OCI-LY7 (cell line): ENCODE results near the gene FDX2. TPM values are rescaled to one million over a fixed set of nuclear protein-coding genes. Genes with fewer than 3 reads are reported as not detected.

Source experiments
- BruUV-seq: library from RNA; stranded (reverse); fragments of 400-500 nt; replicated peaks from 2 replicates; lab custom pipeline; 2021; lab: Mats Ljungman, UMichigan
- CTCF ChIA-PET: fragments of 300-600 bp; sonication (Branson Sonifier 250); formaldehyde crosslinking; loops from one replicate; lab custom pipeline; 2022; ENCODE audit warnings: antibody characterized with exemption; ENCODE audit not compliant: unreplicated experiment; lab: Charles Lee
- POLR2A ChIA-PET: fragments of 300-600 bp; sonication (Branson Sonifier 250); formaldehyde crosslinking; loops from one replicate; lab custom pipeline; 2022; ENCODE audit warnings: antibody characterized with exemption; lab: Charles Lee
- DNase-seq: peaks from one replicate; pipeline ENCODE4 v3.0.0-alpha.2; 2015; ENCODE audit warnings: low spot score
- H2AFZ ChIP-seq: fragments of 200-600 bp; sonication (generic), shearing (Covaris generic); 2 replicates; pipeline ENCODE4 v1.6.1; 2014; ENCODE audit warnings: mild to moderate bottlenecking, antibody characterized with exemption, low read length, moderate library complexity
- H3K27ac ChIP-seq: fragments of 200-600 bp; sonication (generic); 2 replicates; pipeline ENCODE4 v1.5.1; 2014; ENCODE audit warnings: mixed run types, low read depth, mild to moderate bottlenecking, moderate library complexity, low read length, inconsistent platforms; ENCODE audit not compliant: poor library complexity, severe bottlenecking
- H3K36me3 ChIP-seq: fragments of 200-600 bp; sonication (generic); 2 replicates; pipeline ENCODE4 v1.6.1; 2014; ENCODE audit warnings: mild to moderate bottlenecking, antibody characterized with exemption, low read length, moderate library complexity, mixed read lengths; ENCODE audit not compliant: insufficient read depth
- H3K4me1 ChIP-seq: fragments of 200-600 bp; sonication (generic); 2 replicates; pipeline ENCODE4 v1.5.1; 2014; ENCODE audit warnings: mild to moderate bottlenecking, low read length; ENCODE audit not compliant: insufficient read depth, poor library complexity, severe bottlenecking
- H3K4me2 ChIP-seq: fragments of 200-600 bp; sonication (generic); 2 replicates; pipeline ENCODE4 v1.6.1; 2014; ENCODE audit warnings: mild to moderate bottlenecking, low read length
- H3K4me3 ChIP-seq: fragments of 200-600 bp; sonication (generic); 2 replicates; pipeline ENCODE4 v1.5.1; 2014; ENCODE audit warnings: mild to moderate bottlenecking, low read depth, low read length; ENCODE audit not compliant: poor library complexity, severe bottlenecking
- H3K79me2 ChIP-seq: fragments of 200-600 bp; sonication (generic); 2 replicates; pipeline ENCODE4 v1.6.1; 2016; ENCODE audit warnings: low read depth, mild to moderate bottlenecking, low read length, moderate library complexity, mixed read lengths; ENCODE audit not compliant: insufficient read depth
- H3K9me2 ChIP-seq: fragments of 200-600 bp; sonication (generic); 2 replicates; pipeline ENCODE4 v1.6.1; 2016; ENCODE audit warnings: mild to moderate bottlenecking, low read length, mixed read lengths; ENCODE audit not compliant: insufficient read depth
- H3K9me3 ChIP-seq: fragments of 200-600 bp; sonication (generic); 2 replicates; pipeline ENCODE4 v1.6.1; 2014; ENCODE audit warnings: mild to moderate bottlenecking, mixed run types, low read length, mixed read lengths
- H4K20me1 ChIP-seq: fragments of 200-600 bp; sonication (generic); 2 replicates; pipeline ENCODE4 v1.6.1; 2014; ENCODE audit warnings: mild to moderate bottlenecking, antibody characterized with exemption, low read length, moderate library complexity, mixed read lengths; ENCODE audit not compliant: insufficient read depth
- EZH2phosphoT487 ChIP-seq: fragments of 200-600 bp; sonication (generic); IDR thresholded peaks from 2 replicates; pipeline ENCODE4 v1.6.1; 2018; ENCODE audit warnings: low read depth, borderline replicate concordance, mild to moderate bottlenecking, mixed run types, antibody characterized with exemption, low read length, moderate library complexity, mixed read lengths
- intact Hi-C: fragments of 100-400 bp; cut with micrococcal nuclease; formaldehyde crosslinking; loops from one replicate; pipeline ENCODE4 v1.10.0; 2022; ENCODE audit not compliant: unreplicated experiment
- total RNA-seq, 2 experiments: library from RNA; depleted of rRNA in 1 of 2; stranded (reverse); fragments of >200 nt in 1 of 2; shearing (Covaris generic) in 1 of 2; gene quantifications; 2 replicates each; pipeline ENCODE4 v1.2.3, GENCODE V29; 2014 to 2022
- TF ChIP-seq, protein P1 (sequence below): fragments of 200-600 bp; sonication (generic); conservative IDR thresholded peaks from 2 replicates; pipeline ENCODE4 v1.5.1; 2014; ENCODE audit warnings: mild to moderate bottlenecking, antibody characterized with exemption, low read length, moderate library complexity, mixed read lengths

FDX2 gene
- total RNA-seq, 2 experiments from 2014 or later: 17.1 to 17.2 TPM

GRCh38 chr19:10332158-10332964 is 16.5 kb upstream of the FDX2 start:
- POLR2A ChIA-PET: interaction anchor here (1.1 to 1.6 kb wide), 3 partner anchors 61 to 70 kb away, joined by 3 to 4 read pairs (median 4); partner anchors contain the start of gene ICAM1

GRCh38 chr19:10329555-10329954 is 13.7 kb upstream of the FDX2 start:
- DNase-seq: no peak
- no peak overlapping the region for H3K4me2 ChIP-seq
- no peak for TF ChIP-seq EZH2phosphoT487
- TF ChIP-seq, protein P1, sequence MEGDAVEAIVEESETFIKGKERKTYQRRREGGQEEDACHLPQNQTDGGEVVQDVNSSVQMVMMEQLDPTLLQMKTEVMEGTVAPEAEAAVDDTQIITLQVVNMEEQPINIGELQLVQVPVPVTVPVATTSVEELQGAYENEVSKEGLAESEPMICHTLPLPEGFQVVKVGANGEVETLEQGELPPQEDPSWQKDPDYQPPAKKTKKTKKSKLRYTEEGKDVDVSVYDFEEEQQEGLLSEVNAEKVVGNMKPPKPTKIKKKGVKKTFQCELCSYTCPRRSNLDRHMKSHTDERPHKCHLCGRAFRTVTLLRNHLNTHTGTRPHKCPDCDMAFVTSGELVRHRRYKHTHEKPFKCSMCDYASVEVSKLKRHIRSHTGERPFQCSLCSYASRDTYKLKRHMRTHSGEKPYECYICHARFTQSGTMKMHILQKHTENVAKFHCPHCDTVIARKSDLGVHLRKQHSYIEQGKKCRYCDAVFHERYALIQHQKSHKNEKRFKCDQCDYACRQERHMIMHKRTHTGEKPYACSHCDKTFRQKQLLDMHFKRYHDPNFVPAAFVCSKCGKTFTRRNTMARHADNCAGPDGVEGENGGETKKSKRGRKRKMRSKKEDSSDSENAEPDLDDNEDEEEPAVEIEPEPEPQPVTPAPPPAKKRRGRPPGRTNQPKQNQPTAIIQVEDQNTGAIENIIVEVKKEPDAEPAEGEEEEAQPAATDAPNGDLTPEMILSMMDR: no peak
- peaks cover 12% of the 10 kb centered on the region for H4K20me1 ChIP-seq
- BruUV-seq: TSS peak; percentile 7
- H3K36me3 ChIP-seq: peaks cover 79% of the 10 kb centered on the region
- H2AFZ ChIP-seq: no peak overlapping the region
- H3K27ac ChIP-seq: no peak overlapping the region
- peaks cover 30% of the 10 kb centered on the region for H3K79me2 ChIP-seq
- H3K4me3 ChIP-seq: no peak overlapping the region
- intact Hi-C loops: no loop called here
- H3K9me3 ChIP-seq: no peaks in the 10 kb centered on the region
- H3K9me2 ChIP-seq: no peaks in the 10 kb centered on the region
- ChIA-PET CTCF (interaction anchor here (0.5 to 0.9 kb wide), 2 partner anchors 28 to 222 kb away, joined by 3 to 7 read pairs; no protein-coding TSS in a partner anchor), POLR2A (interaction anchor here (0.6 to 1.7 kb wide), 3 partner anchors 11 to 75 kb away, joined by 3 to 6 read pairs (median 5); partner anchors contain the start of gene ICAM5)
- H3K4me1 ChIP-seq: peaks cover 19% of the 10 kb centered on the region

More at GRCh38 chr19:10332158-10332964, 16.5 kb upstream of the FDX2 start:
- Histone ChIP-seq H3K9me3 (no peaks in the 10 kb centered on the region), H4K20me1 (peaks cover 12% of the 10 kb centered on the region), H3K4me2 (peak overlapping the region; percentile 97), H2AFZ (no peak overlapping the region), H3K27ac (peak overlapping the region; percentile 82), H3K36me3 (peaks cover 51% of the 10 kb centered on the region), H3K4me3 (peak overlapping the region; percentile 83), H3K79me2 (peaks cover 30% of the 10 kb centered on the region), H3K4me1 (peaks cover 29% of the 10 kb centered on the region), H3K9me2 (no peaks in the 10 kb centered on the region)
- no peak for DNase-seq
- no peak for TF ChIP-seq EZH2phosphoT487
- TF ChIP-seq, protein P1: 0 out of 2 replicates have a peak, but pooled peaks have one; percentile 16
- intact Hi-C loops: loop anchor here (2.0 to 10.0 kb wide), 3 partner anchors 48 to 232 kb away; partner anchors contain the start of genes CDKN2D, KRI1 and TYK2
- BruUV-seq: TSS peak; percentile 47
- CTCF ChIA-PET: no interaction called here
